Suprapubic skin (tissue), 4 donors: ENCODE results near the gene POLR1A. TPM values are rescaled to one million over a fixed set of nuclear protein-coding genes. Genes with fewer than 3 reads are reported as not detected.

Experiments used
- DNase-seq, 2 donors: peaks; one replicate each; pipeline ENCODE4 v3.0.0-alpha.2; 2019; ENCODE audit warnings: low spot score in 2 of 2
- H3K27ac ChIP-seq: fragments of 200-600 bp; sonication (generic); one replicate; pipeline ENCODE4 v1.5.1; 2019
- H3K27me3 ChIP-seq: fragments of 200-600 bp; sonication (generic); one replicate; pipeline ENCODE4 v1.5.1; 2019
- H3K36me3 ChIP-seq: fragments of 200-600 bp; sonication (generic); one replicate; pipeline ENCODE4 v1.5.1; 2019
- H3K4me1 ChIP-seq: fragments of 200-600 bp; sonication (generic); one replicate; pipeline ENCODE4 v1.5.1; 2019
- H3K4me3 ChIP-seq: fragments of 200-600 bp; sonication (generic); one replicate; pipeline ENCODE4 v1.5.1; 2019; ENCODE audit warnings: mild to moderate bottlenecking
- H3K9me3 ChIP-seq: fragments of 200-600 bp; sonication (generic); one replicate; pipeline ENCODE4 v1.5.1; 2019
- CTCF ChIP-seq, 2 donors: fragments of 200-600 bp in 1 of 2; fragments of 450-650 bp in 1 of 2; sonication (generic) in 1 of 2; IDR thresholded peaks; one replicate each; pipeline ENCODE4 v1.5.1; 2016 to 2019; ENCODE audit warnings: antibody characterized with exemption in 2 of 2, mild to moderate bottlenecking in 1 of 2, moderate library complexity in 1 of 2
- EP300 ChIP-seq: sonication (generic); formaldehyde crosslinking; IDR thresholded peaks from one replicate; pipeline ENCODE4 v1.6.1; 2017; ENCODE audit warnings: antibody characterized with exemption
- POLR2A ChIP-seq, 2 donors: fragments of 450-650 bp; IDR thresholded peaks; one replicate each; pipeline ENCODE4 v1.6.1; 2017; ENCODE audit warnings: antibody characterized with exemption in 2 of 2, mild to moderate bottlenecking in 2 of 2, moderate library complexity in 2 of 2
- POLR2AphosphoS5 ChIP-seq, 3 donors: sonication (generic); formaldehyde crosslinking; IDR thresholded peaks; one replicate each; pipeline ENCODE4 v1.6.1; 2017; ENCODE audit warnings: antibody characterized with exemption in 3 of 3
- WGBS: methylation state at CpG from one replicate; pipeline ENCODE4 v1.1.5; 2018; 5-methylcytosine and 5-hydroxymethylcytosine counted together
- total RNA-seq, 4 donors: library from RNA; depleted of rRNA; stranded (reverse); fragments of >200 nt; gene quantifications; one replicate each; pipeline ENCODE4 v1.1.0, GENCODE V29; 2016

Gene POLR1A
- total RNA-seq, 4 donors from 2014 or later, result 20.2 to 24.3 (median 21.2) TPM

DNA sequence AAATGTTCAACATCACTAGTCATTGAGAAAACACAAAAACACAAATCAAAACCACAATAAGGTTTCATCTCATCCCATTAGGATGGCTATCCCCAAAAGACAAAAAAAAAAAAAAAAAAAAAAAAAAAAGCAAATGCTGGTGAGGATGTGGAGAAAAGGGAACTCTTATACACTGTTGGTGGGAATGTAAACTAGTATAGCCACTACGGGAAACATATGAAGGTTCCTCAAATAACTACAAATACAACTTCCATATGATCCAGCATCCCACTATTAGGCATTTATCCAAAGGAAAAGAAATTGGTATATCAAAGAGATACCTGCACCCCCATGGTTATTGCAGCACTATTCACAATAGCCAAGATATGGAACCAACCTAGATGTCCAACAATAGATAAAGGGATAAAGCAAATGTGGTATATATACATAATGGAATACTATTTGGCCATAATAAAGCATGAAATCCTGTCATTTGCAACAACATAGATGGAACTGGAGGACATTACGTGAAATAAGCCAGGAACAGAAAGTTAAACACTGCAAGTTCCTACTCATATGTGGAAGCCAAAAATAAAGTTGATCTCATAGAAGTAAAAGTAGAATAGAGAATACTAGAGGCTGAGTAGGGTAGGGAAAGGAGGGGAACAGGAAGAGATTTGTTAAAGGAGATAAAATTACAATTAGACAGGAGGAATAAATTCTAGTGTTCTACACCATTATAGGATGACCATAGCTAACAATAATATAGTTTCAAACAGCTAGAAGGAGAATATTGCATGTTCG is 8.4 kb downstream of the POLR1A start:
- Histone ChIP-seq H3K27ac (no peak overlapping the region), H3K36me3 (peaks cover 53% of the 10 kb centered on the region), H3K9me3 (no peaks in the 10 kb centered on the region), H3K27me3 (no peaks in the 10 kb centered on the region), H3K4me1 (no peaks in the 10 kb centered on the region), H3K4me3 (no peak overlapping the region)
- no peak for DNase-seq
- no peak for TF ChIP-seq EP300
- TF ChIP-seq POLR2A (IDR thresholded peaks at IDR 0.05), result no peak
- TF ChIP-seq CTCF (IDR thresholded peaks at IDR 0.05), result no peak
- no peak for TF ChIP-seq POLR2AphosphoS5 (IDR thresholded peaks at IDR 0.05)
- WGBS, result 92% methylated on average over 3 of the region's 3 CpGs

DNA sequence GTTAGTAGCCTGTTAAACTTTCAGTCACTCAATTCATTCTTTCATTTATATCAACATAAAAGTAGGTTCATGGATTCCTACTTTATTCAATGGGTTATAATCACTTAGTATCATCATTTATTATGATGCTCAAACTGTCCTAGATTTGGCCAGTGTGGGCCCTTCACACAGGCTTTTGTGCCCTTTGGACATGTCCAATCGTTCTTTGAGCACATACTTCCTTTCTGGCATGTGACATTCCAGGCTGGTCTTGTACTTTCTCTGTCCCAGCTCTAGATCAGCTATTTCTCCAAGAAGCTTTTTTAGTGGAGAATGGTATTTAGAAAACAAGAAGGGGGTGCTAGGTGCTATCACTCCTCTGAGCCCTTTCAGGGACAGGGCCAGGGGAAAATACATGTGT is 11.5 kb downstream of the POLR1A start:
- no peak for DNase-seq
- Histone ChIP-seq H3K9me3 (no peaks in the 10 kb centered on the region), H3K4me1 (no peaks in the 10 kb centered on the region), H3K27me3 (no peaks in the 10 kb centered on the region), H3K27ac (no peak overlapping the region), H3K36me3 (peaks cover 60% of the 10 kb centered on the region), H3K4me3 (no peak overlapping the region)
- 72% methylated on average over 1 of the region's 1 CpG for WGBS
- TF ChIP-seq POLR2A (IDR thresholded peaks at IDR 0.05) (no peak), CTCF (IDR thresholded peaks at IDR 0.05) (no peak), POLR2AphosphoS5 (IDR thresholded peaks at IDR 0.05) (no peak), EP300 (no peak)

- no peak for DNase-seq
- Histone ChIP-seq H3K4me3 (no peak overlapping the region), H3K36me3 (peaks cover 62% of the 10 kb centered on the region), H3K27ac (no peak overlapping the region), H3K27me3 (no peaks in the 10 kb centered on the region), H3K9me3 (no peaks in the 10 kb centered on the region), H3K4me1 (no peaks in the 10 kb centered on the region)
- TF ChIP-seq EP300 (no peak), POLR2A (IDR thresholded peaks at IDR 0.05) (no peak), POLR2AphosphoS5 (IDR thresholded peaks at IDR 0.05) (no peak), CTCF (IDR thresholded peaks at IDR 0.05) (no peak)
- WGBS, result 85% methylated on average over 14 of the region's 14 CpGs
These were observed 17.5 kb downstream of the POLR1A start for GRCh38 chr2:86087936-86088850.

GRCh38 chr2:86082756-86083155 is 22.9 kb downstream of the POLR1A start:
- no peaks in the 10 kb centered on the region for H3K9me3 ChIP-seq
- peaks cover 49% of the 10 kb centered on the region for H3K36me3 ChIP-seq
- TF ChIP-seq EP300 (no peak), POLR2A (IDR thresholded peaks at IDR 0.05) (no peak), POLR2AphosphoS5 (IDR thresholded peaks at IDR 0.05) (no peak), CTCF (IDR thresholded peaks at IDR 0.05) (no peak)
- H3K27ac ChIP-seq, result no peak overlapping the region
- H3K4me3 ChIP-seq, result no peak overlapping the region
- no peaks in the 10 kb centered on the region for H3K4me1 ChIP-seq
- no peak for DNase-seq
- no peaks in the 10 kb centered on the region for H3K27me3 ChIP-seq
- 91% methylated on average over 5 of the region's 5 CpGs for WGBS

GRCh38 chr2:86081724-86082123 is 24.0 kb downstream of the POLR1A start:
- Histone ChIP-seq H3K9me3 (no peaks in the 10 kb centered on the region), H3K27ac (no peak overlapping the region), H3K27me3 (no peaks in the 10 kb centered on the region), H3K4me3 (no peak overlapping the region), H3K4me1 (no peaks in the 10 kb centered on the region), H3K36me3 (peaks cover 49% of the 10 kb centered on the region)
- 93% methylated on average over 4 of the region's 4 CpGs for WGBS
- TF ChIP-seq POLR2AphosphoS5 (IDR thresholded peaks at IDR 0.05) (no peak), EP300 (no peak), POLR2A (IDR thresholded peaks at IDR 0.05) (no peak), CTCF (IDR thresholded peaks at IDR 0.05) (no peak)
- DNase-seq, result no peak
